Lower leg skin (tissue), 3 donors: ENCODE measurements around the gene HS6ST1.

Source experiments
- POLR2A ChIP-seq, 2 donors: fragments of 450-650 bp; IDR thresholded peaks; one replicate each; pipeline ENCODE4 v1.6.1; 2016 to 2017; ENCODE audit warnings: antibody characterized with exemption in 2 of 2, mild to moderate bottlenecking in 1 of 2, moderate library complexity in 1 of 2
- TF ChIP-seq, protein P1 (sequence below), 3 donors: fragments of 450-650 bp; IDR thresholded peaks; one replicate each; pipeline ENCODE4 v1.5.1; 2016; ENCODE audit warnings: antibody characterized with exemption in 3 of 3, mild to moderate bottlenecking in 3 of 3, moderate library complexity in 2 of 3

DNA sequence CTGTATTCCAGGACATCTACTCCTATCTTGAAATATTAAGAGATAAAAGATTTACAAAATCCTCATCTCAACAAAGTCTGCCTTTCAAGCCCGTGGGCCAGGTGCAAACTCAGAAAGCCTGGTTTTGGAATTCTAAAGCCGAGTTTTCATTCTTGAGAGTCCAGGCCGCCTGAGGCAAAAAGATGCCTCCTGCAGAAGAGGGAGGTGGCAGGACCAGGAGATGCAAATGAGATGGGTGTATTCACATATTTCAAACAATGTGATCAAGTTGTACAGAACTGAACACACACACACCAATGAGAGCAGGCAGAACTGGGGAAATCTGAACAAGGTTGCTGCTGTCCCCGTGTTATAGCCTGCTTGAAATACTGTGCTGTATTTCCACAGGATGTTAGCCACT lies 7.7 kb upstream of the HS6ST1 start:
- TF ChIP-seq, protein P1, sequence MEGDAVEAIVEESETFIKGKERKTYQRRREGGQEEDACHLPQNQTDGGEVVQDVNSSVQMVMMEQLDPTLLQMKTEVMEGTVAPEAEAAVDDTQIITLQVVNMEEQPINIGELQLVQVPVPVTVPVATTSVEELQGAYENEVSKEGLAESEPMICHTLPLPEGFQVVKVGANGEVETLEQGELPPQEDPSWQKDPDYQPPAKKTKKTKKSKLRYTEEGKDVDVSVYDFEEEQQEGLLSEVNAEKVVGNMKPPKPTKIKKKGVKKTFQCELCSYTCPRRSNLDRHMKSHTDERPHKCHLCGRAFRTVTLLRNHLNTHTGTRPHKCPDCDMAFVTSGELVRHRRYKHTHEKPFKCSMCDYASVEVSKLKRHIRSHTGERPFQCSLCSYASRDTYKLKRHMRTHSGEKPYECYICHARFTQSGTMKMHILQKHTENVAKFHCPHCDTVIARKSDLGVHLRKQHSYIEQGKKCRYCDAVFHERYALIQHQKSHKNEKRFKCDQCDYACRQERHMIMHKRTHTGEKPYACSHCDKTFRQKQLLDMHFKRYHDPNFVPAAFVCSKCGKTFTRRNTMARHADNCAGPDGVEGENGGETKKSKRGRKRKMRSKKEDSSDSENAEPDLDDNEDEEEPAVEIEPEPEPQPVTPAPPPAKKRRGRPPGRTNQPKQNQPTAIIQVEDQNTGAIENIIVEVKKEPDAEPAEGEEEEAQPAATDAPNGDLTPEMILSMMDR (IDR thresholded peaks at IDR 0.05), result no peak
- no peak for TF ChIP-seq POLR2A (IDR thresholded peaks at IDR 0.05)
